Thyroid gland (tissue), 4 donors: ENCODE data around the gene GPC6. TPM values are rescaled to one million over a fixed set of nuclear protein-coding genes. Genes with fewer than 3 reads are reported as not detected.

Experiments
- DNase-seq, 2 donors: peaks; one replicate each; pipeline ENCODE4 v3.0.0-alpha.2; 2019
- H3K27ac ChIP-seq, 3 donors: fragments of 200-600 bp; sonication (generic); 1 replicate in 2 of 3; 2 replicates in 1 of 3; pipeline ENCODE4 v1.5.1; 2016 to 2019; ENCODE audit warnings: mild to moderate bottlenecking in 1 of 3, moderate library complexity in 1 of 3
- H3K27me3 ChIP-seq: fragments of 200-600 bp; sonication (generic); one replicate; pipeline ENCODE4 v1.5.1; 2019
- H3K36me3 ChIP-seq, 2 donors: fragments of 200-600 bp; sonication (generic); one replicate each; pipeline ENCODE4 v1.5.1; 2016 to 2019
- H3K4me1 ChIP-seq, 2 donors: fragments of 200-600 bp; sonication (generic); one replicate each; pipeline ENCODE4 v1.5.1; 2017 to 2019
- H3K4me3 ChIP-seq, 3 donors: fragments of 200-600 bp; sonication (generic); replicated peaks in 1 of 3; 1 replicate in 2 of 3; 2 replicates in 1 of 3; pipeline ENCODE4 v1.5.1; 2016; ENCODE audit warnings: mild to moderate bottlenecking in 1 of 3
- H3K9me3 ChIP-seq: fragments of 200-600 bp; sonication (generic); one replicate; pipeline ENCODE4 v1.5.1; 2017
- POLR2A ChIP-seq, 2 donors: fragments of 450-650 bp; IDR thresholded peaks; one replicate each; pipeline ENCODE4 v1.6.1; 2017; ENCODE audit warnings: antibody characterized with exemption in 2 of 2, mild to moderate bottlenecking in 2 of 2, moderate library complexity in 1 of 2
- WGBS, 2 donors: methylation state at CpG; one replicate each; pipeline ENCODE4 v1.1.5; 2017; 5-methylcytosine and 5-hydroxymethylcytosine counted together
- intact Hi-C: fragments of 100-400 bp; cut with DNase I; formaldehyde crosslinking; loops from one replicate; pipeline ENCODE4 v1.15.1; 2023
- total RNA-seq, 4 donors: library from RNA; depleted of rRNA; stranded (reverse); fragments of >200 nt; gene quantifications; one replicate each; pipeline ENCODE4 v1.2.3, GENCODE V29; 2016
- TF ChIP-seq, protein P1 (sequence below), 6 experiments: fragments of 200-600 bp in 3 of 6; fragments of 450-650 bp in 3 of 6; sonication (generic) in 3 of 6; IDR thresholded peaks; one replicate each; pipeline ENCODE4 v1.5.1; 2016 to 2019; ENCODE audit warnings: antibody characterized with exemption in 6 of 6, mild to moderate bottlenecking in 2 of 6, inconsistent platforms in 1 of 6, moderate library complexity in 1 of 6

GPC6 gene
- total RNA-seq, 4 donors from 2014 or later, result 2.8 to 13.4 (median 7.5) TPM

DNA sequence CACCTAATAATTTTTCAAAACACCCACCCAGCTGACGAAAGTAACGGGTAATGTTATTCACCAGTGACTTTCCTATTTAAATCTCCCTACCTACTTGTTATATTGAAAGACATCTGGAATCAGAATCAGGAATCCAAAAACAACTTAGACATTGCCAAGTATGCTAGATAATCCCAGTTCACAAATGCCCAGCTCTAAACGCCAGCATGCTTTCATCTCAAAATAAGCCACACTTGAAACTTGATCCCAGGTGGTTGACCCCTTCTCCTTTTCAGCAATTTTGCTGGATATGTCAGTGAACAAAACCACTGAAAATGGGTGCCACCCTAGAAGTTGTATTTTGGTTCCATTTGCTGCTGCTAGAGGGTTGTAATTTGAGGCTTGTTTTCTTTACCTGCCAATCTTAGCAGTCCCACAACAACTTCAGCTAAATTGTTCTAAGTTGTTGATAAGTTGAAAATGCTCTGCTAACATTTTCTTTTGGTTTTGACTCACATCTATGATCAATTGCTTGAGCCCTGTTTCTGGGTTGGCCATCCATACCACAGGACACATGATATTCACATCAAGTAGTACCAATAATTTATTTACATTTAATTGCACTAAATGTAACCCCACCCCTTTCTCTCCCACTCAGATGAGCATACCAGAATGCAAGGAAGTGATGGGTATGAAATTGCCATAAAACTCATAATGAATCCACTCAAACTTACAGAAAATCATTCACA, 1186.4 kb downstream of the GPC6 start:
- Histone ChIP-seq H3K9me3 (no peaks in the 10 kb centered on the region), H3K27me3 (no peaks in the 10 kb centered on the region), H3K36me3 (no peaks in the 10 kb centered on the region), H3K4me1 (no peaks in the 10 kb centered on the region), H3K4me3 (no peak overlapping the region), H3K27ac (no peak overlapping the region)
- DNase-seq, result no peak
- intact Hi-C loops, result no loop called here
- WGBS, 2 donors, result 46 to 52% methylated on average over 3 of the region's 3 CpGs
- TF ChIP-seq POLR2A (IDR thresholded peaks at IDR 0.05), result no peak
- TF ChIP-seq, protein P1, sequence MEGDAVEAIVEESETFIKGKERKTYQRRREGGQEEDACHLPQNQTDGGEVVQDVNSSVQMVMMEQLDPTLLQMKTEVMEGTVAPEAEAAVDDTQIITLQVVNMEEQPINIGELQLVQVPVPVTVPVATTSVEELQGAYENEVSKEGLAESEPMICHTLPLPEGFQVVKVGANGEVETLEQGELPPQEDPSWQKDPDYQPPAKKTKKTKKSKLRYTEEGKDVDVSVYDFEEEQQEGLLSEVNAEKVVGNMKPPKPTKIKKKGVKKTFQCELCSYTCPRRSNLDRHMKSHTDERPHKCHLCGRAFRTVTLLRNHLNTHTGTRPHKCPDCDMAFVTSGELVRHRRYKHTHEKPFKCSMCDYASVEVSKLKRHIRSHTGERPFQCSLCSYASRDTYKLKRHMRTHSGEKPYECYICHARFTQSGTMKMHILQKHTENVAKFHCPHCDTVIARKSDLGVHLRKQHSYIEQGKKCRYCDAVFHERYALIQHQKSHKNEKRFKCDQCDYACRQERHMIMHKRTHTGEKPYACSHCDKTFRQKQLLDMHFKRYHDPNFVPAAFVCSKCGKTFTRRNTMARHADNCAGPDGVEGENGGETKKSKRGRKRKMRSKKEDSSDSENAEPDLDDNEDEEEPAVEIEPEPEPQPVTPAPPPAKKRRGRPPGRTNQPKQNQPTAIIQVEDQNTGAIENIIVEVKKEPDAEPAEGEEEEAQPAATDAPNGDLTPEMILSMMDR (IDR thresholded peaks at IDR 0.05), result no peak

DNA sequence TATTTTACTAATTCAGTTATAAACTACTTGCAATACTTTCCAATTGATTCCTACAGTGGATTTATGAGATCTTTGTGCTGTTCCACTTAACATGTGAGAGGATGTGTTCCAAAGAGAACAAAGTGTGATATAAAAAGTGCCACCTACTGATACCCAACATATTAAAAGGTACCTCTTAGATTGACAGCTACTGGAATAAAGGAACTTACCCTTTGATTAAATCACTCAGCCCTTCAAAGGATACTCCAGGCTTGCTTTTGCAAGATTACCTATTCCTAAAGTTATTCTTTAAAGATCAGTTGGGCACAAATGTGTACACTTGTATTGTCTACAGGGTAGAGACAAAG, 1187.0 kb downstream of the GPC6 start:
- H3K27me3 ChIP-seq, result no peaks in the 10 kb centered on the region
- no peaks in the 10 kb centered on the region for H3K4me1 ChIP-seq
- H3K36me3 ChIP-seq, result no peaks in the 10 kb centered on the region
- intact Hi-C loops, result no loop called here
- no peaks in the 10 kb centered on the region for H3K9me3 ChIP-seq
- TF ChIP-seq, protein P1 (IDR thresholded peaks at IDR 0.05), result no peak
- no peak for TF ChIP-seq POLR2A (IDR thresholded peaks at IDR 0.05)
- DNase-seq, result no peak
- H3K4me3 ChIP-seq, result no peak overlapping the region
- H3K27ac ChIP-seq, result no peak overlapping the region

DNA sequence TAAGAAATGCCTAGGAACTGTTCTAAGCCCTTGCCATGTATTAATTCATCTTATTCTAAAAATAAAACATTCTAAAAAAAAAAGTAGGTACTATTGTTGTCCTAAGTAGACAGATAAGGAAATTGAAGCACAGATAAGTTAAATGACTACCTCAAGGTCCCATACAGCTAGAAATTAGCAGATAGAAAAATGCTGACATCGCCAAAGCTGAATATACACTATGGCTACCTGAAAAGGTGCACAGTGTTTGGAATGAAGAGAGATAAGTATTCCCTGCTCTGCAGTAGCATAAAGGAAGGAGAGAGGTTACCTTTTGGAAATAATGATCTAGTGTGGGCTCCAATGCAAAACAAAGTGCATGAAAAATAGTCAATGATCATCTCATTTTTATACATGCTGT, 1187.5 kb downstream of the GPC6 start:
- TF ChIP-seq, protein P1 (IDR thresholded peaks at IDR 0.05), result no peak
- no peak for TF ChIP-seq POLR2A (IDR thresholded peaks at IDR 0.05)
- Histone ChIP-seq H3K4me3 (no peak overlapping the region), H3K27ac (no peak overlapping the region), H3K4me1 (no peaks in the 10 kb centered on the region), H3K27me3 (no peaks in the 10 kb centered on the region), H3K36me3 (no peaks in the 10 kb centered on the region), H3K9me3 (no peaks in the 10 kb centered on the region)
- WGBS, 2 donors, result 94 to 96% methylated on average over 1 of the region's 1 CpG
- no peak for DNase-seq
- intact Hi-C loops, result no loop called here

DNA sequence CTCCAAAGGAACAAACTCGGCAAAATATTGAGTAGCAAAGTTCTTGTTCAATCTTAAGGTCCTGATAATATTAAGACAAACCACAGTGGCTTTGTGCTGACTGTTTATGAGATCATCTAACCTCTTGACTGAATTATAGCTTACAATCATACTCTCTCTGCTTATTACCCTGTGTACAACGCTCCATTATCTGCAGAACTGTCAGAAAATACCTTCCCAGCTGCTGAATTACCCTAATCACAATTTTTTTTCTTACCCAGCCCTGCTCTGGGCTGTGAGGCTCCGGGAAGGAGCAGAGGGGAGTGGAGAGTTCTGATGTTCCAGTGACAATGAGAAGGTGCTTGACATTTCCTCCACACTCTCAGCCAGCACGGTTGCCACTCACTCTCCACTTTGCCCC, 1188.1 kb downstream of the GPC6 start:
- Histone ChIP-seq H3K36me3 (no peaks in the 10 kb centered on the region), H3K4me3 (no peak overlapping the region), H3K9me3 (no peaks in the 10 kb centered on the region), H3K4me1 (no peaks in the 10 kb centered on the region), H3K27me3 (no peaks in the 10 kb centered on the region), H3K27ac (no peak overlapping the region)
- TF ChIP-seq, protein P1 (IDR thresholded peaks at IDR 0.05), result no peak
- no peak for TF ChIP-seq POLR2A (IDR thresholded peaks at IDR 0.05)
- DNase-seq, result no peak
- WGBS, 2 donors, result 31 to 36% methylated on average over 4 of the region's 4 CpGs
- intact Hi-C loops, result no loop called here

DNA sequence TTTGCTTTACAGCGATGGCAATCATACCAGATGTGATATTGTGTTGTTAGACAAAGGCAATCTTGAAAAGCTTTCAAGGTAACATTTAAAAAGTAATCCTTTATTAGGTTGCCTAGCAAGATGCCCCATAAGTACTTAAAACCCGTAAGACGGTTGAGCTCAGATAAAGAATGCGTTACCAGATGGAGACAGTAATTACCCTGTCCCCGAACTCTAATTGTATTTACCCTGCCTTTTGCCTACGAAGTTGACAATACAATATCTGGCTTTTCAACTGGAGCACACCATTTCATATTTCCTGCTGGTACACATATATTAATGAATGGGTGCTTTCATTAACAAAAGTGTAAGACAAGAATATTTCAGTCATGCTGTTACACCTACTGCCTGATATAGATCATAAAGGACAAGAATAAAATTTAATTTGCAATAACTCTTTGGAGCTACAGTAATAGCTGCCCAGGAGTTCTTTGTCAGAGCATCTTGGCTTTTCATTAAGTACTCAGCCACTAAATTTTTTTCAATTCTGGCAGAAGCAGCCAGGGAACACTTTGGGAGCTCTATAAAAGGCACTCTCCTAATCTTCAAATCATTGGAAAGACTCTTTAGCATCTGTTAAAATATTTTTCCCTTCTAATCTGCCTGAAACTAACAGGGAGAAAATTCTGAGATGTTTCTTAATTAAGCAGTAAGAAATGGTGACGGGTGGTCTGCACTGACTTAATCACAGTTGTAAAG, 1189.1 kb downstream of the GPC6 start:
- H3K4me3 ChIP-seq, result no peak overlapping the region
- no peaks in the 10 kb centered on the region for H3K4me1 ChIP-seq
- intact Hi-C loops, result no loop called here
- no peaks in the 10 kb centered on the region for H3K36me3 ChIP-seq
- H3K27ac ChIP-seq, result no peak overlapping the region
- no peaks in the 10 kb centered on the region for H3K27me3 ChIP-seq
- no peak for DNase-seq
- 62 to 65% methylated on average over 7 of the region's 7 CpGs for WGBS, 2 donors
- H3K9me3 ChIP-seq, result no peaks in the 10 kb centered on the region
- TF ChIP-seq, protein P1 (IDR thresholded peaks at IDR 0.05), result no peak
- no peak for TF ChIP-seq POLR2A (IDR thresholded peaks at IDR 0.05)
